Fibroblast of skin of left quadriceps (primary cell): ENCODE data around the gene GIMAP1.

Experiments used
- DNase-seq, 2 experiments: peaks; one replicate each; pipeline ENCODE4 v3.0.0-alpha.2; 2013; ENCODE audit warnings: low read depth in 2 of 2

Gene GIMAP1

DNA sequence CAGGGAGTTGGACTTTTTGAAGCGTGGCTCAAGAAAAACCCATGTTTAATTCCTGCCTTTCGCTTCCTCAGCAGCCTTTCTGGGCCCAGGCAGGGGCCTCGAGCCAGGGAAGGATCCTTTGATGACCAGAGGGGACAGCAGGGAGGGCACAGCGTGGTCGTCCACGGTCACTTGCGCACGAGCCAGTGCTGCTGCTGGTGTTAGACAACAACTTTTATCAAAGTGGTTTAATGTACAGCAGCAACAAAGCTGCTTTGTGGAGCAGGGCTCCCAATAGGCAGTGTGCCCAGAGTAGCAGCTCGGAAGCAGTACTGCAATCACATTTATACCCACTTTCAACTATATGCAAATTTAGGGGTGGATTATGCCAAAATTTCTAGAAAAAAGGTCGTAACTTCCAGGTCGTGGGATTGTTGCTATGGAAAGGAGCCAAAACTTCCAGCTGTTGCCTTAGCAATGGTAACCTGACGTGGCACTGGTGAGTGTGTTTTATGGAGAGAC lies 6.1 kb downstream of the GIMAP1 start:
- DNase-seq: no peak

DNA sequence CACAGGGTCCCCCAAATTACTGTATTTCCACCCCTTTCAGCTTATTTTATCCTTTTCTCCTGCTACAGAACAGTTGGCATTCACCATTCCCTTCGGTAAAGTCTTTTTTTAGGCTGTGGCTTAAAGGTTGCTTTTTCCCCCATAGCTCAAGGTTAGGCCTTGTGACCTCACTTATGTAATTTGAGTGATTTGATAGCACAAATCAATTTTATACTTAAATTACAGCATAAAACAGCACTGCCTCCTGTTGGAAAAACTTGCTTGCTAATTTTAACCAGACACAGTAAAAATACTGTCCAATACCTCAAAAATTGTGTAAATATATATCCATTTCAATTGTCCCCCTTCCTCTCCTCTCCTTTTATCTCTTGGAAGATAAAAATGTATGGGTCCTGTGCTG lies 7.1 kb downstream of the GIMAP1 start:
- no peak for DNase-seq

DNA sequence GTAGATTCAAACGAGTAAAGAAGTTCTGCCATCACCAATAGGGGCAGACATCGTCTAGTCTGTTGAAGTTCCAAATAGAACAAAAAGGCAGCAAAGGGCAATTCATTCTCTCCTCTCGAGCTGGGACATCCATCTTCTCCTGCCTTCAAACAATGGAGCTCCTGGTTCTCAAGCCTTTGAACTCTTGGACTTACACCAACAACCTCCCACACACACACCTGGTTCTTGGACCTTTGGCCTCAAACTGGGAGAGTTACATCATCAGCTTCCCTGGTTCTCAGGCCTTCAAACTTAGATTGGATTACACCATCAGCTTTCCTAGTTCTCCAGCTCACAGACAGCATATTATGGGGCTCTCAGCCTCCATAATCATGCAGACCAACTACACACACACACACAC lies 11.0 kb downstream of the GIMAP1 start:
- no peak for DNase-seq

DNA sequence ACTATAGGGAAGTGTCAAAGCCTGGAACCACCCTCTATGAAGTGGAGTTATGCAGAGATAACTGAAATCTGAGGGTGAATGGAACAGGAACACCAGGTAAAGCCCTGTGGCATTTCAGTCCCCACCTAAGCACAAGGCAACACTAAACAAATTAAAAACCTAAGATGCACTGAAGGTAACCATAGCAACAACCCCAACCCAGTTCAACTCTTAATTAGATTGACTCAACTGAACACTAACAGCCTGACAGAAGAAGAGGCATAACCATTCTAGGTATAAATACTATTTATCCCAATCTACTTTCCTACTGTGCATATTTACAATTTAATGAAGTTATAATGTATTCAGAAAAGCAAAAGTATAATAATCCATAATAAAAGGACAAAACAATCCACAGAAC lies 11.6 kb downstream of the GIMAP1 start:
- DNase-seq: no peak

DNA sequence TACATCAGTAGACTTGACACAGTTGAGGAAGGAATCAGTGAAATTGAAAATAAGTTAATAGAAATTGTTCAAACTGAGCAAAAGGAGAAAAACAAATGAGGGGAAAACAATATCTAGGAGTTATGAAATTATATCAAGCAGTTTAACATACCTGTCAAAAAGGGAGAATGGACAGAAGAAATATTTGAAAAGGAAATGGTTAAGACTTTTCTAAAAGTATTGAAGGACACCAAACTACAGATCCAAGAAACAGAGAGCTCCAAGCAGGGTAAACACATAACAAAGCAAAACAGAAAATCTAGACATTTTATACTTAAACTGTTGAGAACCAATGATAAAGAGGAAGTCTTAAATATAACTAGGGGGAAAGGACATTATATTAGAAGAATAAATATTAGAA lies 12.2 kb downstream of the GIMAP1 start:
- DNase-seq: no peak

DNA sequence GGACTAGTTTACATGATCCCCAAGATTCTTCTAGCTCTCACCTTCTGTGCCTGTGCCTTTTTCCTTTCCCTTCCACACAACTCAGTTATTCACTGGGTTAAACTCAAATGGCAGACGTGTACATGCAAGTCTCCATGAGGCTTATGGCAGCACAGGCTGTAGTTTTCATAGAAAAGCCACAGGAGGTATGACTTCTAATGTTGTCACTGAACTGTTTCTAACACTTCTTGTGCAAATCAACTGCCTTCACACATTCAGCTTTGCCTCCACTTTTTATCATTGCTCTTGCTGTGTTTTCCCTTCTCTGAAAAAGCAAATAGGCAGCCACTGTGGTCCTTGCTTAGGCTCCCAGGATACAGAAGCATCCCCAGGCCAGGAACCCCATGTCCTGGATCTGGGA lies 15.5 kb downstream of the GIMAP1 start:
- DNase-seq: no peak

DNA sequence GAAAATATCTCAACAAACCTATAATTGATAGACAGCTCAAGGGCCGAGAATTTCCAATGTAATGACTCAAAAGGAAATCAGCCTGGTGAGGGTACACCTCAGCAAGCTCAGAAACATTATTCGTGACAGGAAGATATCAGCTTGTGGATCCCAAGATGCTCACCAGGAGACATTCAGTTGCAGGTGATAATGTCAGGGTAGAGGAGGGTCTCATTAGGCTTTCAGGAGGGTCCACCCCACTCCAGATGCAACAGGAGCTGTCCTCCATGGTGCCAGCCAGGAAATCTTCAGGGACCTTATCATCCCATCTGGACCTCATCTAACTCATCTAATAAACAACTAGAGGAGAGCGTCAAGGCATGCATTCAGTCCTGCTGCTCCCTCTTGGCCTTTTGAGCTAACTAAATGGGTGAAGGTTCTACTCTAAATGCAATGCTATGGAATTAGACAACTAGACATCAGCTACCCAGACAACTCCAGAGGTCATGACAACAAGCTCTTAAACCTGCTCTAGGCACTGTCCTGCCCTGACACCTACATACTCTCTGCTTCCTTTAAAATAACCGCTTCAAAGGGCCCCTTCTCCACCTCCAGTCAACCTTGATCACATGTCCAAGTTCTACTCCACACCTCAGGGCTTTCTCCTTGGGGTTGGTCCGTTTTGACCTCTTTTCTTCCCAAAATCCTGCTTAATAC lies 16.5 kb downstream of the GIMAP1 start:
- no peak for DNase-seq

DNA sequence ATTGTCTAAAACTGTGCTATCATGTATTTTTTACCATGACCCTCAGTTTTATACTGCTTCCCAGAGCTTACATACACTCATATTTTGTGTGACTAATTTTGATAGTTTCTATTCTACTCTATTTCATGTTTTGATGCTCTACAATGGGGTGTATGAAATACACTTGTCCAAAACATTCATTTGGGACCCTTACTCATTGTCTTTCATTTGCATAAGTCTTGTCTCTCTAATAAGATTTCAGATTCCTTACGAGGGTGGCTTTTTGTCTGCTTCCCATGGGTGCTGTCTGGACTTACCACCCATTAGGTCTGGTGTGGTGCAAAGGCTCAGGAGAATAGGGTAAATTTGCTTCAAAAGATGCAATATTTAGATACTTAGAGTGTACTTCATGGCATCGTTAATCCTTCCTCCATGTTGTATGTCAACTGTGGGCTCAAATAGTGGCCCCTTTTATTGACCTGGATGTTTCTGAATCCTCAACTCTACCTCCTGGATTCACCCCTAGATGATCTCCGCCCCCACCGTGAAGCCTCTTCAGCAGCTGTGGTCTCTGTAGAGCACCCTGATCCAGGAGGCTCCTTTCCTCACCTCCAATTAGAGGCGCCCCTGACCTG lies 17.2 kb downstream of the GIMAP1 start:
- DNase-seq: no peak

DNA sequence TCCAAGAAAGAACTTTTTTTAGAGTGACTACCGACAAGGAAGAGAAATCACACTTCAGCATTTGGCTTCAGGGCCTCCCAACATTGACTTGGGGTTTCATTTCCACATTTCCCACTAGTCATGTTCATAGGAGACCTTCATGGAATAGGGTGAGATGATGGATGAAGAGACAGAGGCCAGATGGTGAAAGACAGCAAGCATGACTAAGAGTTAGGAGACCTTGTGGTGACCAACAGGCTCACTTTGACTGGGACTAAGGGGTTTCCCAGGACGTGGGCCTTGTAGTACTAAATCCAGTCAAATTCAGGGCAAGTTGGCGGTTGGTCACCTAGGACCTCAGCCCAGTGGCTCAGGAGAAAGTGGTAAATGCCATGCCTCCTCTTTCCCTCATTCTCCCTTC lies 17.8 kb downstream of the GIMAP1 start:
- no peak for DNase-seq

DNA sequence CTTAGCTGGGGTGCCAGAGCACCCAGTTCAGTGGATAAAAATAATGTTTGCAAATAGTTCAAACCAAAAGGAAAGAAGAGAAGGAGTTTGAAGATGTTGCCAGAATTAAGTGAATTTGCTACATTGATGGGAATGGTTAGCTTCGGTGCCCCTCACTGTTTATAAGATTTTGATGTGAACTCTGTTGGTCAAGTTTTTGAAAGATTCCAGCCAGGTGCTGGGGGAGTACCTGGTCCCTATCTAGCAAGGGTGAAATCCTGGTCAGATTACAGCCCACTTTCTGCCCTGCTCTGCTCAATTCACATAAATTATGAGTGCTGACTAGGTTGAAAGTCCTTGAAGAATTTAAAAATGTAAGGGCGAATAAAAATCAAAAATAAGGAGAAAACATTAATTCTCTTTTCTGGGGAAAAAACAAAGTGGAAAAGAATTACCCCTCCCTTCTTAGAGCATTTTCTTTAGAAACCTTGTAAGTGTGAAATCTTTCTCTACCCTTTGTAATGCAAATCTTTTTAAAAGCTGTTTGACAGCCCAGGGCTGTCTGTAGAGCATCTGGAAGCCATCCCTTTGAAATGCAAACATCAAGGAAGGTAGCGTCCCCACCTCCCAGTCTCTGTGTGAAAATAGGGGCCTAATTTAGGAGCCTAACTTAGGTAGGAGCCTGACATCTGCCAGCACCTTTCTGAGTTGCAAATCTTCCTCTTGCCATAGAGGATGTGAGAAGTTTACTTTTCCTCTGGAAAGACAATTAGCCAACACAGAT lies 19.4 kb downstream of the GIMAP1 start:
- no peak for DNase-seq

DNA sequence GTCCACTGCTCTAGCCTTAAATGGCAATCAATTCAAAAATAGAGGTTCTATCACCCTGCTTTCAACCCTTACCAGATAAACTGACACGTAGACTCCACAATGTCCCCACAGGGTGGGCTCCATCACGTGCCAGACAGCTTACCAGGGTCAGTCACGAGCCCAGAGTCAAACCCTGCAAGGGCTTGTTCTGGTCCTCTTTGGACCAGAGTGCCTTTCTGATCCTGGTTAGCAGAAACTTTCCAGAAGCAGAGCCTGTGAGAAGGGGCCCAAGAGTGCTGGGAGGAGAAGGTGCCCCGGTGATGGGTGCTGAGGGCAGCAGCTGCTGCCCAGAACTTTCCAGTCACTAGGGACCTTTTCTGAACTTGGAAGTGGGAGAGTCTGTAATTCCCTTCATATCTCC lies 20.5 kb downstream of the GIMAP1 start:
- no peak for DNase-seq

DNA sequence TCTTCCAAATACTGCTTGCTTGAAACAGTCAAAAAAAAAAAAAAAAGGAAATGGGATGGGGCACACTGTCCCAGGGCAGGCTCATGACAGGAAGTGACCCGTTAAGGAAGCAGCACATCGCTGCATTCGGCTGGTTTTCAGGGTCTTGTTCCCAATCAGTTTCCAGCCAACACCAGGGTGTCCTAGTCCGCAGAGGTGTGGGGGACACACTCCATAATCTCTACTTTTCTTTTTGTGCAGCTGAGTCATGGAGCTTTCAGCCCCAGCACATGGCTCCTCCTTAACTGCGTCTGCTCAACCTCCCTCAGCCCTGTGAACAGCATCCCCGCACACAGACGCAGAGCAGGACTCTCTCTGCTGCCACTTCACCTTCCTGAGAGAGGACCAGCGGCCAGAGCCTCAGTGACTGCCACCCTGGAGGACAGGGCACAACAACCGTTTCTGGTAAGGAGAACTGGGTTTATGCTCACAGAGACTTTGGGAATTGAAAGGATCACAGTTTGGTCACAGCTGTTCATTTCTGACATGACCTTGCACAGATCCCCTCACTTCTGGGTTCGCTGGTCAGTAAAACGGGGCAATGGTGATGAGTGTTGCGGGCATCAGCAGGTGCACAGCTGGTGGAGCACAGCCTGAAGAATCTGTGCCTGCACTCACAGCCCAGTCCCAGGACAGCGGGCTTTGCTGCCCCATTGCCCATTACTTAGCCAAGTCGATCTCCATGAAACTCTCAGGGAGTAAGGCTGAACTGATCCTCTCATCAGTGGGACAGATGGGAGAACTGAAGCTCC lies 21.0 kb downstream of the GIMAP1 start, which contains the start of gene GIMAP5:
Gene GIMAP5 (plus strand): TSS at position 154 of the 791 bp plus-strand sequence. CDS start 3,467 bp downstream, outside the sequence.
- no peak for DNase-seq

DNA sequence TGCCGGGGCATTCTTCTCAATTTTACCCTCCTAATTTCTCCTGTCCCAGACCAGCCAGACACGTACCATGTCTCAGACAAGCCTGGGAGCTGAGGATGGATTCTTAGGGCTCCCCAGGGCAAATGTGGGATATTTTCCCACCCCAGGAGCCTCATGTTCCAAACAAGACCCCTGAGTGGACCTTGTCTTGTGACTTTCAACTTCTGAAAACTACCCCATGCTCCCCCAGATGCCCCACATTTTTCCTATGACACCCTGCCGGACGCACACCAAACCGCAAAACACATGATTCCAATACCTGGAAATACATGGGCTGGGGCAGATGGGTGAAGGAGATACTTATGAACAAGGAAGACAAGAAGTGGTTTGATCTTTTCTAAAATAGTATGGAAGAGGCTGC lies 21.7 kb downstream of the GIMAP1 start:
- no peak for DNase-seq

DNA sequence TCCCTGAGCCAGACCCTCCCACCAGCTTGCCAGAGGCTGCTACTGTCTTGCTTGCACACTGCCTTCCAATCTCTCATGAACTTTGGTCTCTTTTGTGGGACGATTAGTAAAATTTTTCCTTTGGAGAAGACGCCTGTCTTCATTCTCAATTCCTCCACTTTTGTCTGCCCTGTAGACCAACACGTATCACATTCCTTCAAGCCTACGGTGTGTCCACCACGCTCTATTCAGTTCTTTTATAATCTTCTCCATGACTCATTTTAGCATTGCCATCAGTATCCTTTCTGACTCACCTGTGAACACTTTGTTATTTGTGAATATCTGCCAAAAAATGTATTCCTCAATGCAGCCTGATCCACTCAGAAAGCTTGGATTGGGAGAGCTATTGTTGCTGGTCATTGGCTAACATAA lies 22.2 kb downstream of the GIMAP1 start:
- no peak for DNase-seq

DNA sequence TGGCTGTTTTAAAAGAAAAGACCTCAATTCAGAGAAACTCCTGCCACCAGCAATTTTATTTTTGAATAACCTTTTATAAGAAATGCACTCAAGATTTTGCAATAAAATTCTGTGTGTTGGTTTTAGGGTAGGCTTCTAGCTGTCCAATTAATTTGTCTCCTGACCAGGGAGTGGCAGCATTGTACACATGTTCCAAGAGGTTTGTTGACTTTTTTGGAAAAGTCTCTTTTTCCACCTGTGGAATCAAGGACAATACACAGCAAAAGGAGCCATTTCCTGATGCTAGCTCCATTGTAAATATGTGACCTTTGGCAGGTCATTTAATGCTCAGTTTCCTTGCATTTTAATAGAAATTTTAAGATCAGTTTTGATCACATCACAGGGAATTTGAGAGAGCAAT lies 22.6 kb downstream of the GIMAP1 start:
- DNase-seq: no peak

DNA sequence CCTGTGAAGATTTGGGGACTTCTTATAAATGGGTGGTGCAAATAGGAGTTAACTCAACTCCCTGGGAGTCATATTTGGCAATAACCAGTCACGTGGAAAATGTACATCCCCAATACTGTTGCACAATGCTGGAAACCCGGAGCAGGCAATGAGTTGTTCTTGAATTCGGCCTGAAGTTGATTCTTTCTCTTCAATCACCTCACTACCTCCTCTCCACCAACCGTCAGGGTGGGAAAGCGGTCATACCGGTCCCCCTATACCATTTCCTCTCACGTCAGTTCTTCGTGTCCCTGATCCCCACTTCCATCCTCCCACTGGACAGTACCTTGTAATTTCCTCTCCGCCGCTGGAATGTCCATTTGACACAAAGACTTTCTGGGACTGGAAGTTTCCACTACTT lies 23.6 kb downstream of the GIMAP1 start:
- DNase-seq: no peak

DNA sequence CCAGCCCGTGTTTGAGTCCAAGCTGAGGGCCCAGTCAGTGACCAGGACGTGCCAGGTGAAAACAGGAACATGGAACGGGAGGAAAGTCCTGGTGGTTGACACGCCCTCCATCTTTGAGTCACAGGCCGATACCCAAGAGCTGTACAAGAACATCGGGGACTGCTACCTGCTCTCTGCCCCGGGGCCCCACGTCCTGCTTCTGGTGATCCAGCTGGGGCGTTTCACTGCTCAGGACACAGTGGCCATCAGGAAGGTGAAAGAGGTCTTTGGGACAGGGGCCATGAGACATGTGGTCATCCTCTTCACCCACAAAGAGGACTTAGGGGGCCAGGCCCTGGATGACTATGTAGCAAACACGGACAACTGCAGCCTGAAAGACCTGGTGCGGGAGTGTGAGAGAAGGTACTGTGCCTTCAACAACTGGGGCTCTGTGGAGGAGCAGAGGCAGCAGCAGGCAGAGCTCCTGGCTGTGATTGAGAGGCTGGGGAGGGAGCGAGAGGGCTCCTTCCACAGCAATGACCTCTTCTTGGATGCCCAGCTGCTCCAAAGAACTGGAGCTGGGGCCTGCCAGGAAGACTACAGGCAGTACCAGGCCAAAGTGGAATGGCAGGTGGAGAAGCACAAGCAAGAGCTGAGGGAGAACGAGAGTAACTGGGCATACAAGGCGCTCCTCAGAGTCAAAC lies 26.0 kb downstream of the GIMAP1 start:
- no peak for DNase-seq

DNA sequence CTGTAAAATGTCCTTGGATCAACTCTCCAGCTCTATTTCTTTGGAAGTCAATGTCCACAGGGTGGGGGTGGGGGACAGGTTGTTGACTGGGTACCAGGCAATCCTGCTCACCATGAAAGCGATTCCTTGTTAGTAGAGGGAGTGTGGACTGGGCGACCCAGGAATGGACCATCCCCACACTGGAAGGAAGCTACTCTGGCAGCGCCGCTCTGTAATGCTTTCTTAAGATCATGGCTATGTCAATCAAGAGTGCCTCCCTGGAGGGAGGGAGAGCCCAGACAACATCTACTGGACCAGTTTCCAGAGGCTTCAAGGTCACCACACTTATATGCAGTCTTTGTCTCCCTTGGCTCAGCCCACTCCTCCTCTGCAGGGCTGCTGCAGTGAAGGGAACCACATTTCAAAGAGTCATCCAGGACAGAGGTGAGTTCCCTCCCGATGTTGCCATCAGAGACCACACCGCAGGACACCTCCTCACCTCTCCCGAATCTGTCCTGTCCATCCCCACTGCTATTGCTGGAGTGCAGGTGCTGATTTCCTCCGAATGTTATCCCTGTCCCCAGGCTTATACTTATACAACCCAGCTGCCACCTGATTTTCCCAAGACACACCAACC lies 27.7 kb downstream of the GIMAP1 start:
- DNase-seq: no peak

DNA sequence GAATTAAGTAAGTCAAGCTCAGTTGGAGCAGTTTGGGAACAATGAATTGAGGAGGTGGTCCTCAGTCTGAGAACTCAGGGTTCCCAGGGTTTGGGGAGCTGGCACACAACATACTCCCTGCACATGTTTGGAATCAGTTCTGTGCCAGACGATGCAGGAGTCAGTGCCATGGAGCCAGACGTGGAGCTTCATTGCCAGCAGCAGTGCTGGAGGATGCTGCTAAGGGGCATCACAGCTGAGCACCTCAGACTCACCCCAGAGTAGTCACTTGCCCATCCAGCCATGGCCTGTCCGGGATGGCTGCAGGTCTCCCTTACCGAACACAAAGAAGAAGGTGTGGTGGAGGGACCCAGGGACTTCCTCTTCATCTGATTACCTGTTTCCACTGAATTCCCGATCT lies 28.7 kb downstream of the GIMAP1 start:
- DNase-seq: no peak

DNA sequence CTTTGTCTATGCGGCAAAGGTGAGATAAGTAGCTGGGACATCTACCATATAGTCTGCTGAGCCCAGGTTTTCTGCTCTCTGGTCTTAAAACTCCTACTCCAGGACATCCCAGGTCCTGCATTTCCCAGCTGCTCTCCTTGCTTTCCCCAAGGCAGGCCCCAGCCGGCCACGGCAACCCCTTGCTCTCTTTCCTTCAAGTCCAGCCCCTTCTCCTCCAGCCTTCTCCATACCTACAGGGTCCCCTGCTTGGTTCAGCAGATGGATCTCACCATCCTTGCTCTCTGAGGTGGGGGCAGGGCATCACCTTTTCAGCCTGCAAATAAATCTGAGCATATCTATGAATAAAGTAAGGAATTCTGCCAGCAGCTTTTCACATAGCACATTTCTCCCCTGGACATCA lies 29.5 kb downstream of the GIMAP1 start:
- DNase-seq: no peak

DNA sequence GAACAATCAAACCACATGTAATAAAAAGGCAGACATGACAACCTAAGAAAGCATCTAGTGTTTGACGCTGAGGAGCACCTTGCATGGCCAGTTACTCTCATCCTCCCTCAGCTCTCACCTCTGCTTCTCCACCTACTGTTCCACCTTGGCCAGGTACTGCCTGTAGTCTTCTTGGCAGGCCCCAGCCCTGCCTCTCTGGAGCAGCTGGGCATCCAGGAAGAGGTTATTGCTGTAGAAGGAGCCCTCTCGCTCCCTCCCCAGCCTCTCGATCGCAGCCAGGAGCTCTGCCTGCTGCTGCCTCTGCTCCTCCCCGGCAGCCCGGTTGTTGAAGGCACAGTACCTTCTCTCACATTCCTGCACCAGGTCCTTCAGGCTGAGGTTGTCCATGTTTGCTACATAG lies 30.5 kb downstream of the GIMAP1 start:
- DNase-seq: no peak
